Activated CD4-positive, alpha-beta T cell treated with anti-CD3 and anti-CD28 coated beads, Interleukin-2, amount 10 ng/mL, durations not matched to agents 24 days and 14 days (primary cell): ENCODE measurements around the gene DIP2B. TPM values are rescaled to one million over a fixed set of nuclear protein-coding genes. Genes with fewer than 3 reads are reported as not detected.
"Not testable (repeated sequence)": the region's sequence is repeated elsewhere in the genome, so short reads cannot be mapped to it uniquely, and the experiment has no call there.

ENCODE experiments used
- DNase-seq: peaks from one replicate; pipeline ENCODE4 v3.0.0; 2022
- H3K27ac Mint-ChIP-seq: one replicate; pipeline ENCODE4 v1.8.0; 2022; ENCODE audit warnings: mild to moderate bottlenecking, mixed read lengths
- H3K27me3 Mint-ChIP-seq: one replicate; pipeline ENCODE4 v1.8.0; 2022; ENCODE audit warnings: mixed read lengths
- H3K36me3 Mint-ChIP-seq: one replicate; pipeline ENCODE4 v1.8.0; 2022; ENCODE audit warnings: low read depth, mild to moderate bottlenecking, mixed read lengths
- H3K4me1 Mint-ChIP-seq: one replicate; pipeline ENCODE4 v1.8.0; 2021; ENCODE audit warnings: mixed read lengths
- H3K4me3 Mint-ChIP-seq: one replicate; pipeline ENCODE4 v1.8.0; 2022; ENCODE audit warnings: mild to moderate bottlenecking, moderate library complexity, mixed read lengths
- H3K9me3 Mint-ChIP-seq: one replicate; pipeline ENCODE4 v1.8.0; 2021; ENCODE audit warnings: mixed read lengths
- intact Hi-C: fragments of 100-400 bp; cut with micrococcal nuclease; formaldehyde crosslinking; loops from one replicate; pipeline ENCODE4 v1.15.1; 2023
- total RNA-seq: library from RNA; stranded (reverse); gene quantifications from 2 replicates; pipeline ENCODE4 v1.2.3, GENCODE V29; 2022

DIP2B gene
- total RNA-seq, 1 donor from 2014 or later, result 29.4 TPM

- intact Hi-C loops, result loop anchor here (1.0 to 10.0 kb wide), 6 partner anchors 59 to 559 kb away; partner anchors contain the start of genes BIN2 and SLC11A2
- Mint-ChIP-seq H3K27ac (peak overlapping the region; percentile 95), H3K36me3 (peaks cover 12% of the 10 kb centered on the region), H3K9me3 (no peaks in the 10 kb centered on the region), H3K27me3 (no peaks in the 10 kb centered on the region), H3K4me1 (peaks cover 31% of the 10 kb centered on the region), H3K4me3 (peak overlapping the region; percentile 94)
- DNase-seq, result peak; percentile 85
These were observed 260.5 kb downstream of the DIP2B start for GRCh38 chr12:50765095-50765911.

- H3K4me1 Mint-ChIP-seq, result peaks cover 18% of the 10 kb centered on the region
These were observed 263.6 kb downstream of the DIP2B start for GRCh38 chr12:50768391-50768790.

DNA sequence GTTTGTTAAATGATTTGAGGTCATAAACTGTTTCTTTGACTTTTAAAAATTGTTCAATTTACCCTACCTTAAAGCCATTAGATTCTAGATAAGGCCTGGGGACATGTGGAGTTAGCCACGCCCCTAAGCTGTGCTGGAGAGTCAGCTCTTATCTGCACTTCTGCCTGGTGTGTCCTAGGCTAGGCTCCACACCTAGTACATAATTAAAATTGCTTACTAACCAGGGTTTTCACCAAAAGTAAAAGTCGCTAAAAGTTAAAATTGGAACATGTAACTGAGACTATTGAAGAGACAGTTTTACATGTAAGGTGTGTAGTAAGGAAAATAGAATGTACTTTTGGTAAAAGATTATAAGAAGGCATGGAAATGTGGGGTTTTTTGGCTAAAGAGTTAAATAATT is 264.0 kb downstream of the DIP2B start:
- intact Hi-C loops, result loop anchor here (10.0 kb wide), 1 partner anchor 556 kb away; the partner anchor contains the start of gene BIN2
- H3K9me3 Mint-ChIP-seq, H3K27ac Mint-ChIP-seq, DNase-seq, H3K4me3 Mint-ChIP-seq, H3K27me3 Mint-ChIP-seq: not testable (repeated sequence)
- Mint-ChIP-seq H3K36me3 (peaks cover 27% of the 10 kb centered on the region), H3K4me1 (peaks cover 18% of the 10 kb centered on the region)

More at GRCh38 chr12:50768391-50768790, 263.6 kb downstream of the DIP2B start:
- H3K27me3 Mint-ChIP-seq, result no peaks in the 10 kb centered on the region
- no peak overlapping the region for H3K27ac Mint-ChIP-seq
- no peak for DNase-seq
- H3K36me3 Mint-ChIP-seq, result peaks cover 27% of the 10 kb centered on the region
- H3K4me3 Mint-ChIP-seq, result no peak overlapping the region
- peaks cover 7% of the 10 kb centered on the region for H3K9me3 Mint-ChIP-seq
- intact Hi-C loops, result loop anchor here (10.0 kb wide), 1 partner anchor 556 kb away; the partner anchor contains the start of gene BIN2

DNA sequence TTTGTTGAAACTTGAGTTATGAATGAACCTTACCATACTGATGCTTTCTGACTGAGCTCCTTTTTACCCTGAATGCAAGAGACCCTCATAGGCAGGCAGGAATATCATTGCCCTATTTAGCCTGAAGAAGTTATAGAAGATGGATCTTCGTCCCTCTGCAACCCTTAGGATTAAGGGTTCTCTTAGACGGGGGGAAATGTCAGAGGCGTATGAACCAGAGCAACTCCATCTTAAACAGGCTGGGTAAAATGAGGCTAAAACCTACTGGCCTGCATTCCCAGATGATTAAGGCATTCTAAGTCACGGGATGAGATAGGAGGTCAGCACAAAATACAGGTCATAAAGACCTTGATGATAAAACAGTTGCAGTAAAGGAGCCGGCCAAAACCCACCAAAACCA is 266.6 kb downstream of the DIP2B start:
- H3K36me3 Mint-ChIP-seq, result peaks cover 29% of the 10 kb centered on the region
- intact Hi-C loops, result no loop called here
- H3K4me3 Mint-ChIP-seq, result no peak overlapping the region
- H3K27ac Mint-ChIP-seq, result no peak overlapping the region
- H3K27me3 Mint-ChIP-seq, result no peaks in the 10 kb centered on the region
- peaks cover 7% of the 10 kb centered on the region for H3K9me3 Mint-ChIP-seq
- no peak for DNase-seq
- H3K4me1 Mint-ChIP-seq, result peaks cover 7% of the 10 kb centered on the region

- no peak overlapping the region for H3K27ac Mint-ChIP-seq
- no peak for DNase-seq
- intact Hi-C loops, result no loop called here
- peaks cover 7% of the 10 kb centered on the region for H3K9me3 Mint-ChIP-seq
- peaks cover 11% of the 10 kb centered on the region for H3K4me1 Mint-ChIP-seq
- H3K27me3 Mint-ChIP-seq, result no peaks in the 10 kb centered on the region
- H3K36me3 Mint-ChIP-seq, result peaks cover 31% of the 10 kb centered on the region
- no peak overlapping the region for H3K4me3 Mint-ChIP-seq
These were observed 267.7 kb downstream of the DIP2B start for GRCh38 chr12:50772470-50772869.

DNA sequence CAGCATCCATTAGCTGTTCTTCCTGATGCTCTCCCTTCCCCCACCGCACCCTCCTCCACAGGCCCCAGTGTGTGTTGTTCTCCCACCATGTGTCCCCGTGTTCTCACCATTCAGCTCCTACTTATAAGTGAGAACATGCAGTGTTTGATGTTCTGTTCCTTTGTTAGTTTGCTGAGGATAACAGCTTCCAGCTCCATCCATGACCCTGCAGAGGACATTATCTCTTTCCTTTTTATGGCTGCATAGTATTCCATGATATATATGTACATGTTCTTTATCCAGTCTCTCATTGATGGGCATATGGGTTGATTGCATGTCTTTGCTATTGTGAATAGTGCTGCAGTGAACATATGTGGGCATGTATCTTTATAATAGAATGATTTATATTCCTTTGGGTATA is 268.1 kb downstream of the DIP2B start:
- no peaks in the 10 kb centered on the region for H3K27me3 Mint-ChIP-seq
- intact Hi-C loops, result no loop called here
- H3K36me3 Mint-ChIP-seq, result peaks cover 31% of the 10 kb centered on the region
- H3K9me3 Mint-ChIP-seq, result peaks cover 7% of the 10 kb centered on the region
- no peak for DNase-seq
- no peak overlapping the region for H3K4me3 Mint-ChIP-seq
- peaks cover 12% of the 10 kb centered on the region for H3K4me1 Mint-ChIP-seq
- no peak overlapping the region for H3K27ac Mint-ChIP-seq

- DNase-seq, result no peak
- Mint-ChIP-seq H3K9me3 (peaks cover 7% of the 10 kb centered on the region), H3K27me3 (no peaks in the 10 kb centered on the region), H3K4me3 (no peak overlapping the region), H3K4me1 (peaks cover 12% of the 10 kb centered on the region), H3K27ac (no peak overlapping the region), H3K36me3 (peaks cover 35% of the 10 kb centered on the region)
- intact Hi-C loops, result no loop called here
These were observed 270.5 kb downstream of the DIP2B start for GRCh38 chr12:50775251-50775650.

GRCh38 chr12:50776749-50777728 is 272.3 kb downstream of the DIP2B start:
- intact Hi-C loops, result no loop called here
- Mint-ChIP-seq H3K27me3 (no peaks in the 10 kb centered on the region), H3K9me3 (peaks cover 7% of the 10 kb centered on the region), H3K4me3 (no peak overlapping the region), H3K4me1 (peaks cover 12% of the 10 kb centered on the region), H3K36me3 (peaks cover 26% of the 10 kb centered on the region), H3K27ac (peak overlapping the region; percentile 76)
- DNase-seq, result no peak

DNA sequence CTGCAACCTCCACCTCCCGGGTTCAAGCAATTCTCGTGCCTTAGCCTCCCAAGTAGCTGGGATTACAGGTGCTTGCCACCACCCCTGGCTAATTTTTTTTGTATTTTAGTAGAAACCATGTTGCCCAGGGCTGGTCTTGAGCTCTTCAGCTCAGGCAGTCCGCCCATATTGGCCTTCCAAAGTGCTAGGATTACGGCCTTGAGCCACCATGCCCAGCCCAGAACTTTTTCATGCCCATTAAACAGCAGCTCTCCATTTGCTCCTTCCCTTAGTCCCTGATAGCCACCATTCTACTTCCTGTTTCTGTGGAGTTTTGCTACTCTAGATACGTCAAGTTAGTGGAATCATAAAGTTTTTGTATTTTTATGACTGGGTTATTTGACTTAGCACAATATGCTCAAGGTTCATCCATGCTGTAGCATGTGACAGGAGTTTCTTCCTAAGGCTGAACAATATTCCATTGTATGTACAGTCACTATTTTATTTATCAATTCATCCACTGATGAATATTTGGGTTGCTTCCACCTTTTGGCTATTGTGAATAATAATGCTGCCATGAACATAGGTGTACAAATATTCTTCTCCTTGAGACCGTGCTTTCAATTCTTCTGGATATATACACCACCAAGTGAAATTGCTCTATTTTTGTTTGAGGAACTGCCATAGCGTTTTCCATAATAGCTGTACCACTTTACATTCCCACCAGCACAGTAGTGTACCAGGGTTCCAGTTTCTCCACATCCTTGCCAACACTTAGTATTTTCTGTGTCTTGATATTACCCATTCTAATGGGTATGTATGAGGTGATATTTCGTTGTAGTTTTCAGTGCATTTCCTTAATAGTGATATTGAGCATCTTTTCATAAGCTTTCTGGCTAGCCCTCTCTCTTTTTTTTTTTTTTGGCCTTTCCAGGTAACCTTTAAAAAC is 274.1 kb downstream of the DIP2B start:
- Mint-ChIP-seq H3K27me3 (no peaks in the 10 kb centered on the region), H3K4me1 (peaks cover 12% of the 10 kb centered on the region), H3K4me3 (no peak overlapping the region), H3K36me3 (peaks cover 18% of the 10 kb centered on the region), H3K27ac (no peak overlapping the region), H3K9me3 (no peaks in the 10 kb centered on the region)
- intact Hi-C loops, result no loop called here
- DNase-seq, result no peak

DNA sequence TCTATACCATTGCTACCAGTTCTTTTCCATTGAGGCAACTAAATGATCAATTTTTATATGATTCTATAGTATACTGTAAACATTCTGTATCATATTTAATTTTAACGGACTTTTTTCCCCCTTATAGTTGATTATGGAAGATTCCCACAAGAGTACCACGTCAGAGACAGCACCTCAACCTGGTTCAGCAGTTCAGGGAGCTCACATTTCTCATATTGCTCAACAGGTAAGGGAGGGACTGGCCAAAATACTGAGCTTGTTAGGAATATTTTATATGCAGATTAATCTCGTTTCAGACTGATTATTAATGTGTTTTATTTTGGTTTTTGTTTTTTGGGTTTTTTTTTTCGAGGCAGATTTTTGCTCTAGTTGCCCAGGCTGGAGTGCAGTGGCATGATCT is 275.2 kb downstream of the DIP2B start:
- H3K27me3 Mint-ChIP-seq, result no peaks in the 10 kb centered on the region
- no peaks in the 10 kb centered on the region for H3K9me3 Mint-ChIP-seq
- H3K27ac Mint-ChIP-seq, result no peak overlapping the region
- intact Hi-C loops, result no loop called here
- H3K4me1 Mint-ChIP-seq, result peaks cover 17% of the 10 kb centered on the region
- H3K4me3 Mint-ChIP-seq, result no peak overlapping the region
- no peak for DNase-seq
- peaks cover 22% of the 10 kb centered on the region for H3K36me3 Mint-ChIP-seq

DNA sequence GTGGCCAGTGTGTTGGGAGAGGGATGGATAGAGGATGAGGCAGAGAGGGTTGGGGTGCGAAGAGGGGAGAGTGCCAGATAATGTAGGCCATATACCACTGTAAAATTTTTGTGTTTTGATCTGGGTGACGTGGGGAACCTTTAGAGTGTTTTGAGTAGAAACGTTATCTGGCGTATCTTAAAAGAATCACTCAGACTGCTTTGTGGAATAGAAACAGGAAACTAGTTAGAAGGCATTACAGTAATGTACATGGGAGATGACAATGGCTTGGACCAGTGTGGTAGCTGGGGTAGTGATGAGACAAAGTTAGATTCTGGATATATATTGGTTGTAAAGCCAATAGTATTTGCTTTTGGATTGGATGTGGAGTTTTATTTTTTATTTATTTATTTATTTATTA is 279.7 kb downstream of the DIP2B start:
- no peak overlapping the region for H3K27ac Mint-ChIP-seq
- peaks cover 36% of the 10 kb centered on the region for H3K36me3 Mint-ChIP-seq
- no peak overlapping the region for H3K4me3 Mint-ChIP-seq
- H3K27me3 Mint-ChIP-seq, result no peaks in the 10 kb centered on the region
- peaks cover 7% of the 10 kb centered on the region for H3K4me1 Mint-ChIP-seq
- intact Hi-C loops, result no loop called here
- no peak for DNase-seq
- peaks cover 5% of the 10 kb centered on the region for H3K9me3 Mint-ChIP-seq

GRCh38 chr12:50785406-50786001 is 280.7 kb downstream of the DIP2B start:
- Mint-ChIP-seq H3K27ac (no peak overlapping the region), H3K4me3 (no peak overlapping the region), H3K36me3 (peaks cover 35% of the 10 kb centered on the region), H3K4me1 (peaks cover 8% of the 10 kb centered on the region), H3K9me3 (peaks cover 5% of the 10 kb centered on the region), H3K27me3 (no peaks in the 10 kb centered on the region)
- intact Hi-C loops, result no loop called here
- no peak for DNase-seq
